GM21528 (cell line): ENCODE results near the gene OR13C5.
"Not testable (repeated sequence)": the region's sequence is repeated elsewhere in the genome, so short reads cannot be mapped to it uniquely, and the experiment has no call there.

ENCODE experiments used
- ATAC-seq: cut with Tn5 transposase; IDR thresholded peaks from one replicate; pipeline ENCODE4 v1.9.1; 2021; ENCODE audit warnings: mild to moderate bottlenecking, moderate library complexity; ENCODE audit not compliant: unreplicated experiment, low FRiP score

Gene OR13C5, protein sequence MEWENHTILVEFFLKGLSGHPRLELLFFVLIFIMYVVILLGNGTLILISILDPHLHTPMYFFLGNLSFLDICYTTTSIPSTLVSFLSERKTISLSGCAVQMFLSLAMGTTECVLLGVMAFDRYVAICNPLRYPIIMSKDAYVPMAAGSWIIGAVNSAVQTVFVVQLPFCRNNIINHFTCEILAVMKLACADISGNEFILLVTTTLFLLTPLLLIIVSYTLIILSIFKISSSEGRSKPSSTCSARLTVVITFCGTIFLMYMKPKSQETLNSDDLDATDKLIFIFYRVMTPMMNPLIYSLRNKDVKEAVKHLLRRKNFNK

DNA sequence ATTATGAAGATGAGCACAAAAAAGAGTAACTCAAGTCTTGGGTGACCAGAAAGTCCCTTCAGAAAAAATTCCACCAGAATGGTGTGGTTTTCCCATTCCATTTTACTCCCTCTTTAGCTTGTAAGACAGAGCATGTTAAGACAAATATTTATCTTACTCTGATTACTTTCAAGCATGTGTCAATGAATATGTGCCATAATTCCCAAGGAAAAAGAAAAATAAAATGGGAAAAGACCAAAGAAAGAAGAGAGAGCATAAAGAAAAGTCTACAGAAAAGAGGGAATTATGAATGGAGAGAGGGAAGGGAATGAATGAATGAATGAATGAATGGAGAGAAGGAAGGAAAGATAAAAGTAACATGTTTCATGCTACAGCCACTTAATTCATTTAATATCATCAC is at the start of gene OR13C5:
Gene OR13C5, minus strand, starts transcription at position 101 of the 400 bp plus-strand sequence. Its CDS starts 0 bp downstream, at position 101.
- not testable (repeated sequence) for ATAC-seq

GRCh38 chr9:104635456-104635855 is 36.2 kb upstream of the OR13C5 start:
- no peak for ATAC-seq

- ATAC-seq: no peak
Measured at GRCh38 chr9:104633976-104634520, 34.8 kb upstream of the OR13C5 start.

GRCh38 chr9:104625964-104626363 is 26.8 kb upstream of the OR13C5 start:
- not testable (repeated sequence) for ATAC-seq

GRCh38 chr9:104618104-104618503 is 18.9 kb upstream of the OR13C5 start, which contains the start of gene OR13C9:
Gene OR13C9, minus strand, starts transcription at chr9:104618204. Its CDS starts 0 bp downstream, at chr9:104618204.
- ATAC-seq: no peak

DNA sequence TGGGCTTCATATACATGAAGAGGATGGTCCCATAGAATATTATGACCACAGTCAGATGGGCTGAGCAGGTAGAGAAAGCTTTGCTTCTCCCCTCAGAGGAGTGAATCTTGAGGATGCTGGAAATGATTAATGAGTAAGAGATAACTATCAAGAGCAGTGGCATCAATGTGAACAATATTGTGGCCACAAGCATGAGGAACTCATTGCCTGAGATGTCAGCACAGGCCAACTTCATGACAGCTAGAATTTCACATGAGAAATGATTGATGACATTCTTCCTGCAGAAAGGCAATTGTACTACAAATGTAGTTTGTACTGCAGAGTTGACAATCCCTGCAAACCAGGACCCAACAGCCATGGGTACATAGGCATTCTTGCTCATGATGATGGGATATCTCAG is 18.2 kb upstream of the OR13C5 start:
- no peak for ATAC-seq

- no peak for ATAC-seq
Measured at GRCh38 chr9:104611213-104611612, 12.0 kb upstream of the OR13C5 start.

- no peak for ATAC-seq
Measured at GRCh38 chr9:104608336-104608735, 9.1 kb upstream of the OR13C5 start.

DNA sequence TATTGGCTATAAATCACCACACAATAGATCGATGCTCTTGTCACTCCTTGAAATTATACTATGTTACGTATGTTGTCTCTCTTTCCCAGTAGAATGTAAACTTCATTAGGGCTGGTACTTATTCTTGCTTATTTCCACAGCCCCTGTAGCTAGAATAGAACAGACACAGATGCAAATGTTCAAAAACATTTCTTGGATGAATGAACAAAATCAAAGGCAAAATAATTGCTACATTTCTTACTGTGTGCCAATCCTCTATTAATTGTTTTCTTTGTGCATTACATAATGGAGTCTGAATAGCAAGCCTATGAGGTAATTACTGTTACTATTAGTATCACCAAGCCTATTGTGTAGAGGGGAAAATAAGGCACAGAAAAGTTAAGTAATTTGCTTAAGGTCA is 6.9 kb upstream of the OR13C5 start:
- ATAC-seq: no peak

DNA sequence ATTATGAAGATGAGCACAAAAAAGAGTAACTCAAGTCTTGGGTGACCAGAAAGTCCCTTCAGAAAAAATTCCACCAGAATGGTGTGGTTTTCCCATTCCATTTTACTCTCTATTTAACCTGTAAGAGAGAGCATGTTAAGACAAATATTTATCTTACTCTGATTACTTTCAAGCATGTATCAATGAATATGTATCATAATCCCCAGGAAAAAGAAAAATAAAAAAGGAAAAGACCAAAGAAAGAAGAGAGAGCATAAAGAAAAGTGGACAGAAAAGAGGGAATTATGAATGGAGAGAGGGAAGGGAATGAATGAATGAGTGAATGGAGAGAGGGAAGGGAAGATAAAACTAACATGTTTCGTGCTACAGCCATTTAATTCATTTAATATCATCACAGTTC is 6.3 kb upstream of the OR13C5 start, which contains the start of gene OR13C2:
Gene OR13C2, minus strand, starts transcription at position 101 of the 400 bp plus-strand sequence. Its CDS starts 0 bp downstream, at position 101.
- not testable (repeated sequence) for ATAC-seq

DNA sequence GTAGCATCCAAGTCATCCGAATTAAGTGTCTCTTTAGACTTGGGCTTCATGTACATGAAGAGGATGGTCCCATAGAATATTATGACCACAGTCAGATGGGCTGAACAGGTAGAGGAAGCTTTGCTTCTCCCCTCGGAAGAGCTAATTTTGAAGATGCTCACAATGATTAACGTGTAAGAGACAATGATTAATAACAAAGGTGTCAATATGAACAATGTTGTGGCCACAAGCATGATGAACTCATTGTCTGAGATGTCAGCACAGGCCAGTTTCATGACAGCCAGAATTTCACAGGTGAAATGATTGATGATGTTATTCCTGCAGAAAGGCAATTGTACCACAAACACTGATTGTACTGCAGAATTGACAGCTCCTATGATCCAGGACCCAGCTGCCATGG is 5.6 kb upstream of the OR13C5 start:
- no peak for ATAC-seq

DNA sequence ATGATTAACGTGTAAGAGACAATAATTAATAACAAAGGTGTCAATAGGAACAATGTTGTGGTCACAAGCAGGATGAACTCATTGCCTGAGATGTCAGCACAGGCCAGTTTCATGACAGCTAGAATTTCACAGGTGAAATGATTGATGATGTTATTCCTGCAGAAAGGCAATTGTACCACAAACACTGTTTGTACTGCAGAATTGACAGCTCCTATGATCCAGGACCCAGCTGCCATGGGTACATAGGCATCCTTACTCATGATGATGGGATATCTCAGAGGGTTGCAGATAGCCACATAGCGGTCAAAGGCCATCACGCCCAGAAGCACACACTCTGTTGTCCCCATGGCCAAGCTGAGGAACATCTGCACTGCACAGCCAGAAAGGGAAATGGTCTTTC is 464 bp downstream of the OR13C5 start:
- not testable (repeated sequence) for ATAC-seq

GRCh38 chr9:104589626-104590025 is 9.6 kb downstream of the OR13C5 start:
- no peak for ATAC-seq

DNA sequence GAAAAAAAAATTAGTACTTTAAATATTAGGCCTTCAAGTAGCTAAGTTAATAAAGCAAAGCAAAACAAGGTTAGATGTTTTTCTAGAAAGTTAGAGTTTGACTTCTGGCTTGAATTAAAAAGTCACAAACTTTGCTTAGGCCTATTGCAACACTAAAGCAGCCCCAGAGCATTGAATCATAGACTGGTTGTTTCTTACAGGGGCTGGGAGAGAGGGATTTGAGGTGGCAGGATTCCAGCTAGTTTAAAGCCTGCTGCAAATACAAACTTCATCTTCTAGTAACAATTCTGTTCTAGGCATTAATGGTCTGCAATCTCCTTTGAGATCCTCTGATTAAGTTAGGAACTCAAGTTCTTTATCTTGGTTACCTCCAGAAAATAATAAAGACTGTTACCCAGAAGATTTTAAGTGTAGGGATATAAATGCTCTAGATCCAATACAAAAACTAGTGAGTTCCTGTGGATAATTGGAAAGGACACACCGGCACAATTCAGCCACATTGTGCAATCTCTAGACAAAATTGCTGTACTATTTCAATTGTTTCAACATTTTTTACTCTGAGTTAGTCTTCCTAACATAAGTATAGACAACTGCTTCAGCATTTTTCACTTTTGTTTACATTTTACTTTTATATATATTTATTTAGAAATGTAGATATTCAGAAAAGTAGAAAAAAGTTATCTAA is 12.6 kb downstream of the OR13C5 start:
- ATAC-seq: no peak

- no peak for ATAC-seq
Measured at GRCh38 chr9:104580562-104580961, 18.7 kb downstream of the OR13C5 start.

DNA sequence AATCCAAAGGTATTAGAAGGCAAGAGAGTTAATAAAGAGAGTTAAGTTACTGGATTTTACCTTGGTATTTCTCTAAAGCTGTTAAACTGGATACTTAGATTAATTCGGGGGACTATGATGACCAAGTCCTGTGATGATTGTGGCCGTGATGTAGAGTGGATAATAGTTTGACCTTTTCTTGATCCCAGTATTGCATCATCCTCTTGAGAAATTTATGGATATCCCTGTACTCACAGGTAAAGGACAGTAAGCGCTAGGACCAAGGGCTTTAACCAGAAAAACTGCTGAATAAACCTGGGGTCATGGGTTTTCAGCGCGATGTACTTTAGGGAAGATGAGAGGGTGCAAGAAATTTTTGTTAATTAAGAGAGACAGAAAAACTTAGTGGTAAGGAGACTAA is 21.9 kb downstream of the OR13C5 start:
- ATAC-seq: no peak

DNA sequence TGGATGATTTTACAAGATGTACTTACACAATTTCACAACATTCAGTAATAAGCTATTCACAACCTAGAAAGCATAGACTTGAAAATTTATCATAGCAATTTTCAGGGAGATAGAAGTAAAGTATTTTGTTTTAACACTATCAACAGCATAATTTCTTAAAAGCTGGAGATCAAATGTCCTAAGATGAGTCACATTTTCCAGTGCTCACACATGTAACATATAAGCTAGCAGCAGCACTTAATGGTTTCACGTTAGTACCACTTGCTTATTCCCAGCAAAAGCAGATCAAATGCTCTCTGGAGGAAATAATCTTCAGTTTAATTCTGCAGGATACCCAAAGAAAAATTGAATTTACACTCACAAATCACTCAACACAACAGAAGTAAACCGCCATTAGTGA is 23.8 kb downstream of the OR13C5 start:
- ATAC-seq: no peak

GRCh38 chr9:104572612-104573011 is 26.6 kb downstream of the OR13C5 start:
- ATAC-seq: no peak

GRCh38 chr9:104568868-104569267 is 30.3 kb downstream of the OR13C5 start, which contains the start of gene OR13C8:
Gene OR13C8, plus strand, starts transcription at chr9:104569168. Its CDS starts 0 bp downstream, at chr9:104569168.
- ATAC-seq: no peak

- ATAC-seq: no peak
Measured at GRCh38 chr9:104564358-104564757, 34.9 kb downstream of the OR13C5 start.
